ENCODE data around the gene DUSP18.
"Not testable (repeated sequence)": the region's sequence is repeated elsewhere in the genome, so short reads cannot be mapped to it uniquely, and the experiment has no call there.

The DUSP18 gene

DNA sequence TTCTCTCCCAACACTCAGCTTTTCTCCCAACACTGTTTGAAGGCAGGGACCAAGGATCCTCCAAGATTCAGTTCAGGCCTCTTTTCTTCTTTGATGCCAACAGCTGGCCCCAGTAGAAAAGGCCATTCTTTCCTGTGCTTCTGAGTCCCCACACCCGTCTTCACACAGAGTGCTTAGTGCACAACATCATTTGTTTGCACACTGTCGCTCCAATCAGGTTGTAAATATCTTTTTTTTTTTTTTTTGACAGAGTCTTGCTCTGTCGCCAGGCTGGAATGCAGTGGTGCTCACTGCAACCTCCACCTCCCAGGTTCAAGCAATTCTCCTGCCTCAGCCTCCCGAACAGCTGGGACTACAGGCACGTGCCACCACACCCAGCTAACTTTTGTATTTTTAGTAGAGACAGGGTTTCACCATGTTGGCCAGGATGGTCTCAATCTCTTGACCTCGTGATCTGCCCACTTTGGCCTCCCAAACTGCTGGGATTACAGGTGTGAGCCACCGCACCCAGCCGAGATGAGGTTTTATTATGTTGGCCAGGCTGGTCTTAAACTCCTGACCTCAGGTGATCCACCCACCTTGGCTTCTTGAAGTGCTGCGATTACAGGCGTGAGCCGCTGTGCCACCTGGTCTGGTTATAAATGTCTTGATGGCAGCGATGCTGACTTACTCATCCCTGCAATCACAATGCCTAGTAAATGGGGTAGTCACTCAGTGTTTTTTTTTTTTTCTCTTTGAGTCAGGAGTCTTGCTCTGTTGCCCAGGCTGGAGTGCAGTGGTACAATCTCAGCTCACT lies 12.4 kb upstream of the DUSP18 start:
- not testable (repeated sequence) for DNase-seq (ENCODE audit: low spot score)

DNA sequence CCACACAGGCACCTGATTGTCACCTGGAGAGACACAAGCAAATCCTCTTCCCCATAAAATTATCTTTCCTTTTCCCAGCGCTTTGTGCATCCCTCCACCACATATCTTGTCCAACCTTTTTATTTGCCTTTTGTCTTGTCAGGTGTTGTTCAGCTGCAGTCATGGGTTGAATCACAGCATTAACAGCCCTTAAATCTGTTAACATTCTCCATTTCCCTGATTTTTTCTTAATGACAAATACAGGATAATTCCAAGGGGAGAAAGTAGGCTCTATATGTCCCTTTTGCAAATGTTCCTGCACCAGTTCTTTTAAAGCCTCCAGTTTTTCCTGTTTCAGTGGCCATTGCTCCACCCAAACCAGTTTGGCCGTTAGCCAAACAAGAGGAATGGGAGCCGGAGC lies 8.9 kb upstream of the DUSP18 start:
- not testable (repeated sequence) for DNase-seq (ENCODE audit: low spot score)

DNA sequence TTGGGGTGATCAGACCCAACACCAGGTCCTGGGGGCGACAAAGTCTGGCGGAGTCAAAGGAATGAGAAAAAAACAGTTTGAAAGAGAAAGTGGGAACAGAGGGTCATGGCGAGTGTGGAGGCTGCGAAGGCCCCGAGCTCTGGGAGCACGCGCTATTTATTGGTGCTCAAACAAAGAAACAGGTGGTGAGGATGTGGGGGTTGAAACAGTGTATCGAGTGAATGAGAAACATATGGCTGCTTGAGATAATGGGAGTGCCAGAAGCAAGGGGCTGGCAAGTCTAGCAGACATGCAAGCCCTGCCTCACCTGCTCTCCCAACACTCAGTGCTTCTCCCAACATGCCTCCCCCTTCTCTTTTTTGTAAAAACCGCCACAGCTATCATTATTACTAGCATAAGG lies 7.8 kb upstream of the DUSP18 start:
- no peak for DNase-seq (ENCODE audit: low spot score)

DNA sequence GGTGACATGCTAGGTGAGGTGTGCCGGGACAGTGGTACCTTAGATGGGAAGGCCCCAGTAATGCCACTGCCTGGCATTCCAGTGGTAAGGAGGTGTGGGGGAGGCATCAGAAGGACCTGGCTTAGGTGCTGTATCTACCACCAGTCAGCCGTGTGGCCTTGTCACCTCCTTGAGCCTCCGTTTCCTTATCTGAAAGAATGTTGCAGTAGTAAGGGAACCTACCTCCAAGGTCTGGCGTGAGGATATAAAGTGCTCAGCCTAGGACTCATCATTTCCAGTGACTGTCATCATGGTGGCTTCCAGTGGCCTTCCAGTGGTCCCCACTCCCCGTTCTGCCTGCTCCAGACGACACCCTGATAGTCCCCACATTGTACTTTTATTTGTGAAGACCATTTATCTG lies 6.8 kb upstream of the DUSP18 start:
- no peak for DNase-seq (ENCODE audit: low spot score)

DNA sequence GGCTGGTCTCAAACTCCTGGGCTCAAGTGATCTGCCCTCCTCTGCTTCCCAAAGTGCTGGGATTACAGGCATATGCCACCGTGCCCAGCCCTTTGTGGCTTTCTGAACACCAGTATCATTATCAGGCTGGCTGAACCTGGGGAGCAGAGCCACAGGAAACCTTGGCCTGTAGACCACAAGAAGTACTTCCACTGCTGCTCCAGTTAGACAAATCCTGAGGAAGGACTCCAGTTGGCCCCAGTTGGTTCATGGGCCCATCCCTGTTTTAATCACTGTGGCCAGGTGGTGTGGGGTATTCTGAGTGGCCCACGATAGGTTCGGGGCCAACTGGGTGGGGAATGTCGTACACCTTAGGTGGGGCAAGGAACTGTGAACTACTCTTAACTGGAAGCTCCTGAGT lies 5.5 kb upstream of the DUSP18 start:
- no peak for DNase-seq (ENCODE audit: low spot score)

DNA sequence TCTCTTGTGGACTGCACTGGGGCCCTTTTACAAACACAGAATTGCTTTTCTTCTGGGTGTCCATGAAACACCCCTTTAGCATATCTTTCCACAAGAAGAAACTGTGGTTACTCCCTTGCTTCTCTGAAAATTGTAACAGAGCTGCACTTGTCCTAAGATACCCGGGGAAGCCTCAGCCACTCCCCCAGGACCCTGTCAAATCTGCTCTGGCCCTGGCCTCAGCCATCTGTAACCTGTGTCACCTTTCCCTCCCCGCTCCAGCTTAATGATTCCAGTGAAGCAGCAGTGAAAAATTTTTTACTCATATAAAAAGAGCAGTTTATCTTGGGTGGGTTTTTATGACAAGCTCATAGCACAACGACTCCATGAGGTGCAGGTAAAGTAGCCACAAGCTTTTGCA lies 3.4 kb upstream of the DUSP18 start:
- DNase-seq (ENCODE audit: low spot score), result no peak

- DNase-seq (ENCODE audit: low spot score), result no peak
These were observed 673 bp upstream of the DUSP18 start for GRCh38 chr22:30668386-30668710.

DNA sequence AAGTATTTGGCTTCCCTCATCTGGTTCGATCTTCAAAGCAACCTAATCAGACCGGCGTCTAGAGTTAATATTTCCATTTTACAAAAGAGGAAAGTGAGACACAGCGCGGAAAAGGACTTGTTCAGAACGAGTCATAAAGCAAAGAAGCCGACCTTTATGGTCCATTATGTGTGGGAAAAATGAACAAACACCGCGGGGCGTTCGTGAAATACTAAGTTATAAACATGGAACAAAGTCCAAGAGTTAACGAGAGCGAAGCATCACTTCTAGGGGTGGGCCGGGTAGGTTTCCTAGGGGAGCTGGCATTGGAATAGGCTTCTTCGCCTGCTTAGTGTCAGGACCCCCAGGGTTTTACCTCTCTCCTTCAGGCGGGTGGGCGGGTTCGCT lies 575 bp downstream of the DUSP18 start:
- DNase-seq (ENCODE audit: low spot score), result no peak

GRCh38 chr22:30665786-30666185 lies 1.9 kb downstream of the DUSP18 start:
- no peak for DNase-seq (ENCODE audit: low spot score)

- DNase-seq (ENCODE audit: low spot score), result no peak
These were observed 2.4 kb downstream of the DUSP18 start for GRCh38 chr22:30665266-30665665.

DNA sequence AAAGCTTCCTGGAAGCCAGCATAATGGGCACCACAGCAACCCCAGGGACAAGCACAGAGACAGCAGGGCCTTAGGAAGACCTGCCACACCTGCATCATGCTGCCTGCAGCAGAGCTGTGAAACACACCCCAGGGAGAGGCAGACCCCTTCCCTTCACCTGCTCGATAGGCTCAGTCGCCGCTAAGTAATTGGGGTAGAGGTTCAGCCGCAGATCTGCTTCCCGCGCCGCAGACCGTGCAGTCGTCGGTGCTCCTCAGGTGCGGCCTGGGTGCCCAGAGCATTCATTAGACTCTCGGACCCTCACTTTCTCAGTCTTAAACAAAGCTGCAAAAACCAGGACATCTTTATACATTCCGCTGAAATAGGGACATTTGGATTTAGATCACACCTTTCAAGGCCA lies 2.9 kb downstream of the DUSP18 start:
- no peak for DNase-seq (ENCODE audit: low spot score)

DNA sequence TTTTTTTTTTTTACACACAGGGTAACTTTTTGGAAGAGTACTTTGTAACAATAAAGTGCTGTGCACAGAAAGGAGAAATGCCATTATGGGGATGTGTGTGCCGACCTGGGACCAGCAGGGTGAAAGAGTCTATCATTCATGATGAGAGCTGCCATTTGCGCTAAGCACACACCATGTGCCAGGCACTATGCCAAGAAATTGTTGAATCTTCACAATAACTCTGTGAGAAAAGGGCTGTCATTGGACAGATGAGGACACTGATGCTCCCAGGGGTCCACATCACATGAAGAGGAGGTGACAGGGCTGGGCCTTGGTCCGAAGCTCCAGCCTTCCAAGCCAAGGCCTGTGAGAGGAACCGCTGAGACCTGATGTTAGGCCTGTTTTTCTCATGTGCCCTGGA lies 5.6 kb downstream of the DUSP18 start:
- no peak for DNase-seq (ENCODE audit: low spot score)

- DNase-seq (ENCODE audit: low spot score), result no peak
These were observed 12.1 kb downstream of the DUSP18 start for GRCh38 chr22:30655532-30655931.

DNA sequence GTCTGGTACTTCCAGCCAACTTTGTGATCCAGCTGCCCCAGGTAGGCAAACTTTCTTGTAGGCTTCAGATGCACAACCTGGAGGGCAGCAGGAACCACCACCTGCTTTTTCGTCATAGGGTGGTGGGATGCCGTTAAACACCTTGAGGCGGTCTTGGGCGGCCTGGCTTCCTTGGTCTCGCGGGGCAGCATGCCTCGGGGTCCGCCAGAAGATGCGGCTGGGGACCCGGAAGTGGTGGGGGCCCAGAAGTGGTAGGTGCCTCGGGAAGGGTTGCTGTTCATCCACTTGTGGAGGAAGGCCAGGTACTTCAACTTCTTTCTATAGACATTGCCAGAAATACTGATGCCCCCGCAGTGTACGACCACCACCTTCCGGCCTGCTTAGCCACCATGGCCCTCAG lies 13.3 kb downstream of the DUSP18 start:
- DNase-seq (ENCODE audit: low spot score), result no peak

DNA sequence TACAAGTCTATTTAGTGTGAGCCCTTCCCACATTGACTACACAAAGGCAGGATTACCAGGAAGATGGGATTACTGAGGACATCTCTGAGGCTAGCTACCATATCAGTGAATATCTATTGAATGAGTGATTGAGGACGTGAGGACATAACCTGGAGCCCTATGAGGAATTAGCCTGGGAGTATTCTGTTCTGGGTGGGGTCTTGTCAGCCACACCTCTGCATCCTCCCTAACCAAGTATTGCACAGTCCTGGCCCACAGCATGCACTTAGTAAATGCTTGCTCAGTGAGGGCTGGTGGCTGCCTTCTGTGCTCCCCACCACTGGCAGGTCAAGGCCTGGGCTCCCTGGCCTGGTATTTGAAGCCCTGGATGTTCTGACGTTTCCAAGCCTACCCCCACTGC lies 14.8 kb downstream of the DUSP18 start:
- no peak for DNase-seq (ENCODE audit: low spot score)

DNA sequence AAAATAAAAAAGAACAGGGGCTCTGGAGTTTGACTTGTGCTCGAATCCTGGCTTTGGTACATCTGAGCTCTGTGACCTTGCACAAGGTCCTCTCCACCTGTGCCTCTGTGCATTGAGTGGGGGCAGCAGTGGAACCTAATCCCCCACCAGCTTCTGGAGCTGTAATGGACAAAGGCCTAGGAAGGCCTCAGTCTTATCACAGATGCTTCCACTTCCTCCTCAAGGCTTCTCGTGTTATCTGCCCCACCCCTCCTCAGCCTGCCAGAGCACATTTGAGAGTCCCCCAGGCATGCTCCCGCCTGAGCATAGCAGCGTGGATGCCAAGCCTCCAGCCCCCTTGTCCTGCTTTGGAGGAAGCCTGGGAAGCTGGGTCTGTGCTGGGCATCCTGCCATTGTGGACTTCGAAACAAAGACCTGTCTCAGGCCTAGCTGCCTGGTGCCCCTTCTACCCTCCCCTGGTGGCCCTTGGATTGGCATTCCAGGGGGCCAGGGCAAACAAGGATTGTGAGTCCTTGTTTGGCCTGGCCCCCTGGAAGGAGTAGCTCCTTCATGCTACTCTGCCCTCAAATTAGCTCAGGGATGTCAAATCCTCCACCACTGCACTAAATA lies 17.1 kb downstream of the DUSP18 start:
- no peak for DNase-seq (ENCODE audit: low spot score)

- DNase-seq (ENCODE audit: low spot score), result no peak
These were observed 18.2 kb downstream of the DUSP18 start for GRCh38 chr22:30649430-30650007.

DNA sequence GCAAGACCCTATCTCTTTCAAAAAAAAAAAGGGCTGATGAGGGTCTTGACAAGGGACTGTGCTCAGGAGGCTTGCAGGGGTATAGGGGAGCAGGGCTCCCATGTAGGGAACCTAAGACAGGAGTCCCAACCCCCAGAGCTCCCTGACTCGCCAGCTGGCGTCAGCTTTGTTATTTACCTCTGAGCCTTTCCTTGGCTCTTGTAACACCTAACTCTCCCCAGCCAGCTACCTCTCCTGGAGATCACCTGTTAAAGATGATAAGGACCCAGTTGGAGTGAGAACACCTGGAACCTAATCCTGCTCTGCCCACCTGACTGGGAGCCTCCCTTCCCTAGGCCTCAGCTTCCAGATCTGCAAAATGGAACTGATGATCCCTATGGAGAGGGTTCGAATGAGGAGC lies 18.9 kb downstream of the DUSP18 start:
- DNase-seq (ENCODE audit: low spot score), result no peak

GRCh38 chr22:30647536-30647935 lies 20.1 kb downstream of the DUSP18 start:
- no peak for DNase-seq (ENCODE audit: low spot score)

- no peak for DNase-seq (ENCODE audit: low spot score)
These were observed 21.0 kb downstream of the DUSP18 start for GRCh38 chr22:30646518-30647160.

- no peak for DNase-seq (ENCODE audit: low spot score)
These were observed 24.4 kb downstream of the DUSP18 start for GRCh38 chr22:30643055-30643875.

- DNase-seq (ENCODE audit: low spot score), result no peak
These were observed 26.7 kb downstream of the DUSP18 start for GRCh38 chr22:30640839-30641430.
